ENCODE data around the gene KIF5C. TPM values are rescaled to one million over a fixed set of nuclear protein-coding genes. Genes with fewer than 3 reads are reported as not detected.

Gene KIF5C
- total and polyA plus RNA-seq, 4 donors: 0.06 to 0.25 (median 0.14) TPM

GRCh38 chr2:148900350-148900837 lies 25.4 kb downstream of the KIF5C start (continued):
- TF ChIP-seq REST (IDR thresholded peaks at IDR 0.05) (no peak), GABPA (IDR thresholded peaks at IDR 0.05 in 1 of 2, conservative IDR thresholded peaks at IDR 0.05 in 1 of 2) (no peak), NR2F2 (IDR thresholded peaks at IDR 0.05) (no peak), HNF4G (IDR thresholded peaks at IDR 0.05) (no peak), TAF1 (conservative IDR thresholded peaks at IDR 0.05) (no peak), RXRA (IDR thresholded peaks at IDR 0.05) (no peak), YY1 (IDR thresholded peaks at IDR 0.05) (no peak), RAD21 (IDR thresholded peaks at IDR 0.05) (no peak), HNF4A (conservative IDR thresholded peaks at IDR 0.05) (no peak), MAX (IDR thresholded peaks at IDR 0.05) (no peak), SP1 (IDR thresholded peaks at IDR 0.05) (no peak)

GRCh38 chr2:148901142-148901541 lies 26.1 kb downstream of the KIF5C start:
- WGBS: 46% methylated on average over 1 of the region's 1 CpG
- H3K4me1 ChIP-seq (ENCODE audit: control insufficient read depth in 4 of 4, insufficient read depth in 4 of 4, low read length in 3 of 4): no peaks in the 10 kb centered on the region
- no peak overlapping the region for H3K4me3 ChIP-seq (ENCODE audit: low read depth in 1 of 3, low read length in 3 of 3)
- no peak for DNase-seq (ENCODE audit: low spot score)
- H3K9me3 ChIP-seq (ENCODE audit: control insufficient read depth in 4 of 4, low read length in 3 of 4): no peaks in the 10 kb centered on the region
- H3K9ac ChIP-seq (ENCODE audit: low read depth in 1 of 2, low read length in 2 of 2): no peak overlapping the region
- no peak overlapping the region for H3K27ac ChIP-seq (ENCODE audit: low read depth in 1 of 2, low read length in 2 of 2)
- TF ChIP-seq MAX (IDR thresholded peaks at IDR 0.05): no peak
- TF ChIP-seq REST (IDR thresholded peaks at IDR 0.05): no peak
- TF ChIP-seq HNF4G (IDR thresholded peaks at IDR 0.05): no peak
- no peak for TF ChIP-seq RAD21 (IDR thresholded peaks at IDR 0.05)
- TF ChIP-seq YY1 (IDR thresholded peaks at IDR 0.05): no peak
- no peak for TF ChIP-seq RXRA (IDR thresholded peaks at IDR 0.05)
- no peak for TF ChIP-seq GABPA (IDR thresholded peaks at IDR 0.05 in 1 of 2, conservative IDR thresholded peaks at IDR 0.05 in 1 of 2)
- TF ChIP-seq FOXA1 (IDR thresholded peaks at IDR 0.05): no peak
- TF ChIP-seq CTCF (IDR thresholded peaks at IDR 0.05; ENCODE audit: low read depth, low read length, missing input control): no peak
- TF ChIP-seq SP1 (IDR thresholded peaks at IDR 0.05): no peak
- no peak for TF ChIP-seq ZBTB33 (IDR thresholded peaks at IDR 0.05)
- TF ChIP-seq FOXA2 (IDR thresholded peaks at IDR 0.05): no peak
- TF ChIP-seq HNF4A (conservative IDR thresholded peaks at IDR 0.05): no peak
- no peak for TF ChIP-seq NR2F2 (IDR thresholded peaks at IDR 0.05)
- H3K27me3 ChIP-seq (ENCODE audit: control insufficient read depth in 4 of 4, insufficient read depth in 4 of 4, low read length in 3 of 4): peaks cover 0 to 4% (median 0%) of the 10 kb centered on the region in 4 donors
- H3K36me3 ChIP-seq (ENCODE audit: control insufficient read depth in 4 of 4, insufficient read depth in 3 of 4, low read depth in 1 of 4, low read length in 3 of 4): no peaks in the 10 kb centered on the region
